Trophoblast cell (in vitro differentiated cells and primary cell): ENCODE data around the gene CTCF.

Experiments used
- DNase-seq, 2 donors: peaks; one replicate each; pipeline ENCODE4 v3.0.0-alpha.2; 2016
- H2AFZ ChIP-seq: 2 replicates; pipeline ENCODE4 v1.6.1; 2013; ENCODE audit warnings: low read length, moderate library complexity, mild to moderate bottlenecking; ENCODE audit not compliant: insufficient read depth, poor library complexity
- H2AK5ac ChIP-seq: 2 replicates; pipeline ENCODE4 v1.6.1; 2013; ENCODE audit warnings: mild to moderate bottlenecking, low read length
- H2BK120ac ChIP-seq: 2 replicates; pipeline ENCODE4 v1.6.1; 2013; ENCODE audit warnings: low read length, mild to moderate bottlenecking, moderate library complexity; ENCODE audit not compliant: insufficient read depth, poor library complexity
- H2BK12ac ChIP-seq: 2 replicates; pipeline ENCODE4 v1.6.1; 2013; ENCODE audit warnings: mild to moderate bottlenecking, low read length, moderate library complexity
- H2BK5ac ChIP-seq: 2 replicates; pipeline ENCODE4 v1.6.1; 2013; ENCODE audit warnings: low read length, low read depth, moderate library complexity, mild to moderate bottlenecking; ENCODE audit not compliant: poor library complexity
- H3K14ac ChIP-seq: 2 replicates; pipeline ENCODE4 v1.6.1; 2013; ENCODE audit warnings: mild to moderate bottlenecking, low read length
- H3K18ac ChIP-seq: 2 replicates; pipeline ENCODE4 v1.6.1; 2013; ENCODE audit warnings: mild to moderate bottlenecking, low read length
- H3K23ac ChIP-seq: 2 replicates; pipeline ENCODE4 v1.6.1; 2013; ENCODE audit warnings: low read length
- H3K27ac ChIP-seq: 2 replicates; pipeline ENCODE4 v1.5.1; 2013; ENCODE audit warnings: low read depth, mild to moderate bottlenecking, inconsistent platforms, low read length, moderate library complexity
- H3K27me3 ChIP-seq: 2 replicates; pipeline ENCODE4 v1.6.1; 2013; ENCODE audit warnings: inconsistent platforms, mild to moderate bottlenecking, low read length, moderate library complexity; ENCODE audit not compliant: insufficient read depth
- H3K36me3 ChIP-seq, 2 experiments: 1 replicate in 1 of 2; 2 replicates in 1 of 2; pipeline ENCODE4 v1.6.1; 2013; ENCODE audit warnings: low read length in 2 of 2, mild to moderate bottlenecking in 2 of 2, moderate library complexity in 1 of 2; ENCODE audit not compliant: insufficient read depth in 2 of 2, control insufficient read depth in 1 of 2
- H3K4ac ChIP-seq: 2 replicates; pipeline ENCODE4 v1.6.1; 2013; ENCODE audit warnings: low read depth, mild to moderate bottlenecking, low read length, moderate library complexity
- H3K4me1 ChIP-seq, 2 experiments: 1 replicate in 1 of 2; 2 replicates in 1 of 2; pipeline ENCODE4 v1.6.1; 2013; ENCODE audit warnings: low read length in 2 of 2, mild to moderate bottlenecking in 2 of 2, moderate library complexity in 1 of 2; ENCODE audit not compliant: insufficient read depth in 2 of 2, control insufficient read depth in 1 of 2
- H3K4me2 ChIP-seq: 2 replicates; pipeline ENCODE4 v1.6.1; 2013; ENCODE audit warnings: inconsistent platforms, mild to moderate bottlenecking, low read length, moderate library complexity
- H3K4me3 ChIP-seq: 2 replicates; pipeline ENCODE4 v1.5.1; 2013; ENCODE audit warnings: mild to moderate bottlenecking, low read depth, low read length, inconsistent platforms
- H3K79me1 ChIP-seq: one replicate; pipeline ENCODE4 v1.6.1; 2013; ENCODE audit warnings: low read length
- H3K79me2 ChIP-seq: 2 replicates; pipeline ENCODE4 v1.6.1; 2013; ENCODE audit warnings: low read length, mild to moderate bottlenecking; ENCODE audit not compliant: control insufficient read depth, insufficient read depth, poor library complexity
- H3K9ac ChIP-seq: 2 replicates; pipeline ENCODE4 v1.6.1; 2013; ENCODE audit warnings: mild to moderate bottlenecking, low read length
- H3K9me3 ChIP-seq: 2 replicates; pipeline ENCODE4 v1.6.1; 2013; ENCODE audit warnings: low read depth, mild to moderate bottlenecking, control low read depth, inconsistent platforms, low read length; ENCODE audit not compliant: insufficient read depth
- H4K12ac ChIP-seq: 2 replicates; pipeline ENCODE4 v1.6.1; 2013; ENCODE audit warnings: low read depth, mild to moderate bottlenecking, low read length, moderate library complexity
- H4K8ac ChIP-seq: 2 replicates; pipeline ENCODE4 v1.6.1; 2013; ENCODE audit warnings: low read depth, mild to moderate bottlenecking, low read length, moderate library complexity
- H4K91ac ChIP-seq: one replicate; pipeline ENCODE4 v1.6.1; 2013; ENCODE audit warnings: low read depth, mild to moderate bottlenecking, low read length, moderate library complexity
- WGBS: extraction: QIAGEN DNeasy Blood & Tissue Kit; methylation state at CpG from one replicate; pipeline ENCODE4 v1.1.7; 2013; ENCODE audit warnings: missing lambda C conversion rate; ENCODE audit not compliant: insufficient read length, insufficient coverage; ENCODE audit errors: extremely low coverage; 5-methylcytosine and 5-hydroxymethylcytosine counted together

CTCF gene

GRCh38 chr16:67537270-67537635 is 25.1 kb upstream of the CTCF start:
- Histone ChIP-seq H3K14ac (peak overlapping the region; percentile 94), H3K79me2 (peaks cover 9% of the 10 kb centered on the region), H2AK5ac (peak overlapping the region; percentile 76), H3K9me3 (peaks cover 1% of the 10 kb centered on the region), H2BK5ac (peak overlapping the region; percentile 92), H3K4me2 (peak overlapping the region; percentile 73), H4K8ac (peak overlapping the region; percentile 94), H4K91ac (peak overlapping the region; percentile 98), H3K27ac (peak overlapping the region; percentile 73), H3K18ac (peak overlapping the region; percentile 94), H3K4me3 (peak overlapping the region; percentile 77), H3K36me3 (peaks cover 28 to 31% of the 10 kb centered on the region in 2 experiments), H3K4ac (peak overlapping the region; percentile 94), H2BK120ac (peak overlapping the region; percentile 94), H4K12ac (peak overlapping the region; percentile 92), H2BK12ac (peak overlapping the region; percentile 67), H3K27me3 (no peaks in the 10 kb centered on the region), H3K79me1 (peaks cover 15% of the 10 kb centered on the region), H3K9ac (peak overlapping the region; percentile 88), H3K23ac (no peak overlapping the region), H2AFZ (peak overlapping the region; percentile 46), H3K4me1 (peaks cover 8 to 19% of the 10 kb centered on the region in 2 experiments)
- WGBS, result no CpG with 5 or more reads among the region's 32 CpGs
- DNase-seq, result peak in 1 of 2 donors; percentile 62

GRCh38 chr16:67537636-67538591 is 24.4 kb upstream of the CTCF start:
- Histone ChIP-seq H3K27me3 (no peaks in the 10 kb centered on the region), H3K4me2 (peak overlapping the region; percentile 73), H2AFZ (peak overlapping the region; percentile 46), H4K8ac (peak overlapping the region; percentile 94), H3K79me2 (peaks cover 9% of the 10 kb centered on the region), H3K14ac (peak overlapping the region; percentile 94), H4K12ac (peak overlapping the region; percentile 92), H3K9me3 (peaks cover 1% of the 10 kb centered on the region), H3K9ac (peak overlapping the region; percentile 88), H3K79me1 (peaks cover 15% of the 10 kb centered on the region), H3K4me1 (peaks cover 8 to 19% of the 10 kb centered on the region in 2 experiments), H3K23ac (no peak overlapping the region), H2BK5ac (peak overlapping the region; percentile 92), H4K91ac (peak overlapping the region; percentile 98), H3K4ac (peak overlapping the region; percentile 94), H3K36me3 (peaks cover 35 to 38% of the 10 kb centered on the region in 2 experiments), H3K4me3 (peak overlapping the region; percentile 77), H3K18ac (peak overlapping the region; percentile 94), H2AK5ac (peak overlapping the region; percentile 76), H3K27ac (peak overlapping the region; percentile 73), H2BK120ac (peak overlapping the region; percentile 94), H2BK12ac (peak overlapping the region; percentile 67)
- DNase-seq, result peak; percentile 59 to 63
- WGBS, result no CpG with 5 or more reads among the region's 97 CpGs

- Histone ChIP-seq H2BK120ac (no peak overlapping the region), H3K79me1 (peaks cover 15% of the 10 kb centered on the region), H3K4me3 (peak overlapping the region; percentile 77), H4K91ac (peak overlapping the region; percentile 67), H2BK12ac (no peak overlapping the region), H3K14ac (no peak overlapping the region), H3K27ac (no peak overlapping the region), H4K12ac (no peak overlapping the region), H3K79me2 (peaks cover 9% of the 10 kb centered on the region), H4K8ac (no peak overlapping the region), H3K4ac (no peak overlapping the region), H3K4me1 (peaks cover 8 to 19% of the 10 kb centered on the region in 2 experiments), H3K36me3 (peaks cover 43 to 46% of the 10 kb centered on the region in 2 experiments), H3K23ac (no peak overlapping the region), H2AFZ (no peak overlapping the region), H3K18ac (peak overlapping the region; percentile 79), H3K27me3 (no peaks in the 10 kb centered on the region), H3K9me3 (peaks cover 1% of the 10 kb centered on the region), H2BK5ac (no peak overlapping the region), H3K4me2 (peak overlapping the region; percentile 73), H2AK5ac (no peak overlapping the region), H3K9ac (no peak overlapping the region)
- DNase-seq, result peak; percentile 47 to 61
- WGBS, result no CpG with 5 or more reads among the region's 23 CpGs
These were observed 23.6 kb upstream of the CTCF start for GRCh38 chr16:67538666-67539101.

GRCh38 chr16:67539271-67539670 is 23.1 kb upstream of the CTCF start:
- no peak overlapping the region for H4K8ac ChIP-seq
- no peak overlapping the region for H3K23ac ChIP-seq
- no peak overlapping the region for H2BK5ac ChIP-seq
- no peak for DNase-seq
- H2BK12ac ChIP-seq, result no peak overlapping the region
- H3K4me2 ChIP-seq, result peak overlapping the region; percentile 5
- peaks cover 9% of the 10 kb centered on the region for H3K79me2 ChIP-seq
- H3K79me1 ChIP-seq, result peaks cover 15% of the 10 kb centered on the region
- WGBS, result no CpG with 5 or more reads among the region's 4 CpGs
- peaks cover 8 to 19% of the 10 kb centered on the region in 2 experiments for H3K4me1 ChIP-seq
- peaks cover 48 to 51% of the 10 kb centered on the region in 2 experiments for H3K36me3 ChIP-seq
- no peak overlapping the region for H3K9ac ChIP-seq
- H3K27me3 ChIP-seq, result no peaks in the 10 kb centered on the region
- H4K12ac ChIP-seq, result no peak overlapping the region
- peaks cover 3% of the 10 kb centered on the region for H3K9me3 ChIP-seq
- H3K27ac ChIP-seq, result no peak overlapping the region
- H2AK5ac ChIP-seq, result no peak overlapping the region
- H2AFZ ChIP-seq, result no peak overlapping the region
- no peak overlapping the region for H3K4ac ChIP-seq
- H3K14ac ChIP-seq, result no peak overlapping the region
- no peak overlapping the region for H4K91ac ChIP-seq
- H3K18ac ChIP-seq, result no peak overlapping the region
- H3K4me3 ChIP-seq, result no peak overlapping the region
- H2BK120ac ChIP-seq, result no peak overlapping the region
